ENCODE results near the gene IWS1. TPM values are rescaled to one million over a fixed set of nuclear protein-coding genes. Genes with fewer than 3 reads are reported as not detected.
A peak's percentile ranks its signal among the peaks of the same experiment; 100 is the strongest.
"Not testable (repeated sequence)": the region's sequence is repeated elsewhere in the genome, so short reads cannot be mapped to it uniquely, and the experiment has no call there.

IWS1 gene
- total RNA-seq, 1 experiment from 2014 or later, result 66.8 TPM

GRCh38 chr2:127545796-127546195 is 19.5 kb upstream of the IWS1 start:
- no peak overlapping the region for H3K27ac ChIP-seq
- peaks cover 8% of the 10 kb centered on the region for H3K4me1 ChIP-seq
- peaks cover 2% of the 10 kb centered on the region for H3K27me3 ChIP-seq
- H3K9me3 ChIP-seq (replicated peaks), result no peaks in the 10 kb centered on the region
- no peaks in the 10 kb centered on the region for H3K36me3 ChIP-seq
- H3K4me3 ChIP-seq, result no peak overlapping the region
- no peak for DNase-seq

GRCh38 chr2:127545189-127545588 is 18.9 kb upstream of the IWS1 start:
- Histone ChIP-seq H3K9me3 (replicated peaks) (no peaks in the 10 kb centered on the region), H3K4me1 (peaks cover 8% of the 10 kb centered on the region), H3K27me3 (peaks cover 2% of the 10 kb centered on the region), H3K4me3 (no peak overlapping the region), H3K27ac (no peak overlapping the region), H3K36me3 (no peaks in the 10 kb centered on the region)
- DNase-seq, result no peak

- H3K4me3 ChIP-seq, result peak overlapping the region; percentile 9
- H3K36me3 ChIP-seq; H3K27me3 ChIP-seq; H3K27ac ChIP-seq; H3K4me1 ChIP-seq; H3K9me3 ChIP-seq (replicated peaks): not testable (repeated sequence)
- peak in 1 of 2 experiments; percentile 28 for DNase-seq
Observed at GRCh38 chr2:127543013-127543501, 16.8 kb upstream of the IWS1 start.

- peak; percentile 17 to 20 for DNase-seq
- Histone ChIP-seq H3K36me3 (no peaks in the 10 kb centered on the region), H3K9me3 (replicated peaks) (no peaks in the 10 kb centered on the region), H3K27me3 (no peaks in the 10 kb centered on the region; the same call in 1 of the 2 replicates), H3K4me1 (peaks cover 8% of the 10 kb centered on the region), H3K27ac (no peak overlapping the region), H3K4me3 (no peak overlapping the region)
Observed at GRCh38 chr2:127542231-127542630, 15.9 kb upstream of the IWS1 start.

GRCh38 chr2:127541809-127542208 is 15.5 kb upstream of the IWS1 start:
- Histone ChIP-seq H3K27ac (no peak overlapping the region), H3K36me3 (no peaks in the 10 kb centered on the region), H3K9me3 (replicated peaks) (no peaks in the 10 kb centered on the region), H3K4me1 (peaks cover 8% of the 10 kb centered on the region), H3K4me3 (no peak overlapping the region), H3K27me3 (no peaks in the 10 kb centered on the region; the same call in 1 of the 2 replicates)
- DNase-seq, result no peak

GRCh38 chr2:127537644-127538043 is 11.4 kb upstream of the IWS1 start:
- H3K4me3 ChIP-seq, result no peak overlapping the region
- H3K27ac ChIP-seq, result no peak overlapping the region
- no peak for DNase-seq
- H3K9me3 ChIP-seq (replicated peaks), result no peaks in the 10 kb centered on the region
- peaks cover 4% of the 10 kb centered on the region; the same call in 1 of the 2 replicates for H3K27me3 ChIP-seq
- H3K4me1 ChIP-seq, result peaks cover 5% of the 10 kb centered on the region
- no peaks in the 10 kb centered on the region for H3K36me3 ChIP-seq

GRCh38 chr2:127536707-127537541 is 10.6 kb upstream of the IWS1 start:
- Histone ChIP-seq H3K36me3 (no peaks in the 10 kb centered on the region), H3K27me3 (peaks cover 4% of the 10 kb centered on the region; the same call in 1 of the 2 replicates), H3K9me3 (replicated peaks) (no peaks in the 10 kb centered on the region), H3K4me3 (no peak overlapping the region), H3K4me1 (no peaks in the 10 kb centered on the region; the same call in 1 of the 2 replicates), H3K27ac (no peak overlapping the region)
- DNase-seq, result no peak

GRCh38 chr2:127535918-127536317 is 9.6 kb upstream of the IWS1 start:
- Histone ChIP-seq H3K4me1 (no peaks in the 10 kb centered on the region), H3K27me3 (peaks cover 4% of the 10 kb centered on the region; the same call in 1 of the 2 replicates), H3K27ac (no peak overlapping the region), H3K4me3 (no peak overlapping the region), H3K9me3 (replicated peaks) (no peaks in the 10 kb centered on the region), H3K36me3 (no peaks in the 10 kb centered on the region)
- DNase-seq, result no peak

GRCh38 chr2:127535422-127535901 is 9.2 kb upstream of the IWS1 start, which contains the start of gene MYO7B:
MYO7B (plus strand) TSS chr2:127535683; CDS start chr2:127559723, 24,040 bp downstream.
- DNase-seq, result no peak
- Histone ChIP-seq H3K4me3 (no peak within 1 kb of the TSS), H3K27me3 (peaks cover 4% of the 10 kb centered on the region; the same call in 1 of the 2 replicates), H3K36me3 (no peaks in the 10 kb centered on the region), H3K27ac (no peak within 1 kb of the TSS), H3K9me3 (replicated peaks) (no peaks in the 10 kb centered on the region; the same call in 1 of the 2 replicates), H3K4me1 (no peaks in the 10 kb centered on the region)

GRCh38 chr2:127532296-127532695 is 6.0 kb upstream of the IWS1 start:
- no peaks in the 10 kb centered on the region; the same call in 1 of the 2 replicates for H3K9me3 ChIP-seq (replicated peaks)
- no peak overlapping the region for H3K27ac ChIP-seq
- H3K4me1 ChIP-seq, result peaks cover 3% of the 10 kb centered on the region; the same call in 1 of the 2 replicates
- no peak overlapping the region for H3K4me3 ChIP-seq
- peaks cover 4% of the 10 kb centered on the region; the same call in 1 of the 2 replicates for H3K27me3 ChIP-seq
- H3K36me3 ChIP-seq, result no peaks in the 10 kb centered on the region
- DNase-seq, result no peak

GRCh38 chr2:127531221-127531648 is 4.9 kb upstream of the IWS1 start:
- Histone ChIP-seq H3K9me3 (replicated peaks) (no peaks in the 10 kb centered on the region; the same call in 1 of the 2 replicates), H3K36me3 (no peaks in the 10 kb centered on the region), H3K4me3 (no peak overlapping the region), H3K27me3 (peaks cover 4% of the 10 kb centered on the region; the same call in 1 of the 2 replicates), H3K4me1 (peaks cover 3% of the 10 kb centered on the region; the same call in 1 of the 2 replicates), H3K27ac (no peak overlapping the region)
- no peak for DNase-seq

GRCh38 chr2:127530245-127531140 is 4.2 kb upstream of the IWS1 start:
- peaks cover 3% of the 10 kb centered on the region; the same call in 1 of the 2 replicates for H3K4me1 ChIP-seq

GRCh38 chr2:127529416-127529815 is 3.1 kb upstream of the IWS1 start:
- H3K4me1 ChIP-seq; H3K4me3 ChIP-seq; H3K27ac ChIP-seq; H3K27me3 ChIP-seq; DNase-seq; H3K36me3 ChIP-seq; H3K9me3 ChIP-seq (replicated peaks): not testable (repeated sequence)

More at GRCh38 chr2:127530245-127531140, 4.2 kb upstream of the IWS1 start:
- Histone ChIP-seq H3K9me3 (replicated peaks) (no peaks in the 10 kb centered on the region; the same call in 1 of the 2 replicates), H3K36me3 (no peaks in the 10 kb centered on the region), H3K4me3 (no peak overlapping the region), H3K27me3 (peaks cover 4% of the 10 kb centered on the region; the same call in 1 of the 2 replicates), H3K27ac (no peak overlapping the region)
- no peak for DNase-seq

GRCh38 chr2:127528487-127528886 is 2.2 kb upstream of the IWS1 start:
- no peak overlapping the region for H3K4me3 ChIP-seq
- peaks cover 6% of the 10 kb centered on the region; the same call in 1 of the 2 replicates for H3K36me3 ChIP-seq
- peak in 1 of 2 experiments; percentile 10 for DNase-seq
- H3K9me3 ChIP-seq (replicated peaks), result no peaks in the 10 kb centered on the region; the same call in 1 of the 2 replicates
- peaks cover 3% of the 10 kb centered on the region; the same call in 1 of the 2 replicates for H3K4me1 ChIP-seq
- peaks cover 1% of the 10 kb centered on the region; the same call in 1 of the 2 replicates for H3K27me3 ChIP-seq
- no peak overlapping the region for H3K27ac ChIP-seq

Data from SJCRH30 (cell line).